GM19035 (cell line): ENCODE measurements around the gene TNKS1BP1.
"Not testable (repeated sequence)": the region's sequence is repeated elsewhere in the genome, so short reads cannot be mapped to it uniquely, and the experiment has no call there.

Experiments
- ATAC-seq: cut with Tn5 transposase; IDR thresholded peaks from one replicate; pipeline ENCODE4 v1.9.1; 2021; ENCODE audit not compliant: unreplicated experiment

Gene TNKS1BP1, protein sequence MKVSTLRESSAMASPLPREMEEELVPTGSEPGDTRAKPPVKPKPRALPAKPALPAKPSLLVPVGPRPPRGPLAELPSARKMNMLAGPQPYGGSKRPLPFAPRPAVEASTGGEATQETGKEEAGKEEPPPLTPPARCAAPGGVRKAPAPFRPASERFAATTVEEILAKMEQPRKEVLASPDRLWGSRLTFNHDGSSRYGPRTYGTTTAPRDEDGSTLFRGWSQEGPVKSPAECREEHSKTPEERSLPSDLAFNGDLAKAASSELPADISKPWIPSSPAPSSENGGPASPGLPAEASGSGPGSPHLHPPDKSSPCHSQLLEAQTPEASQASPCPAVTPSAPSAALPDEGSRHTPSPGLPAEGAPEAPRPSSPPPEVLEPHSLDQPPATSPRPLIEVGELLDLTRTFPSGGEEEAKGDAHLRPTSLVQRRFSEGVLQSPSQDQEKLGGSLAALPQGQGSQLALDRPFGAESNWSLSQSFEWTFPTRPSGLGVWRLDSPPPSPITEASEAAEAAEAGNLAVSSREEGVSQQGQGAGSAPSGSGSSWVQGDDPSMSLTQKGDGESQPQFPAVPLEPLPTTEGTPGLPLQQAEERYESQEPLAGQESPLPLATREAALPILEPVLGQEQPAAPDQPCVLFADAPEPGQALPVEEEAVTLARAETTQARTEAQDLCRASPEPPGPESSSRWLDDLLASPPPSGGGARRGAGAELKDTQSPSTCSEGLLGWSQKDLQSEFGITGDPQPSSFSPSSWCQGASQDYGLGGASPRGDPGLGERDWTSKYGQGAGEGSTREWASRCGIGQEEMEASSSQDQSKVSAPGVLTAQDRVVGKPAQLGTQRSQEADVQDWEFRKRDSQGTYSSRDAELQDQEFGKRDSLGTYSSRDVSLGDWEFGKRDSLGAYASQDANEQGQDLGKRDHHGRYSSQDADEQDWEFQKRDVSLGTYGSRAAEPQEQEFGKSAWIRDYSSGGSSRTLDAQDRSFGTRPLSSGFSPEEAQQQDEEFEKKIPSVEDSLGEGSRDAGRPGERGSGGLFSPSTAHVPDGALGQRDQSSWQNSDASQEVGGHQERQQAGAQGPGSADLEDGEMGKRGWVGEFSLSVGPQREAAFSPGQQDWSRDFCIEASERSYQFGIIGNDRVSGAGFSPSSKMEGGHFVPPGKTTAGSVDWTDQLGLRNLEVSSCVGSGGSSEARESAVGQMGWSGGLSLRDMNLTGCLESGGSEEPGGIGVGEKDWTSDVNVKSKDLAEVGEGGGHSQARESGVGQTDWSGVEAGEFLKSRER (N-terminal part only)

DNA sequence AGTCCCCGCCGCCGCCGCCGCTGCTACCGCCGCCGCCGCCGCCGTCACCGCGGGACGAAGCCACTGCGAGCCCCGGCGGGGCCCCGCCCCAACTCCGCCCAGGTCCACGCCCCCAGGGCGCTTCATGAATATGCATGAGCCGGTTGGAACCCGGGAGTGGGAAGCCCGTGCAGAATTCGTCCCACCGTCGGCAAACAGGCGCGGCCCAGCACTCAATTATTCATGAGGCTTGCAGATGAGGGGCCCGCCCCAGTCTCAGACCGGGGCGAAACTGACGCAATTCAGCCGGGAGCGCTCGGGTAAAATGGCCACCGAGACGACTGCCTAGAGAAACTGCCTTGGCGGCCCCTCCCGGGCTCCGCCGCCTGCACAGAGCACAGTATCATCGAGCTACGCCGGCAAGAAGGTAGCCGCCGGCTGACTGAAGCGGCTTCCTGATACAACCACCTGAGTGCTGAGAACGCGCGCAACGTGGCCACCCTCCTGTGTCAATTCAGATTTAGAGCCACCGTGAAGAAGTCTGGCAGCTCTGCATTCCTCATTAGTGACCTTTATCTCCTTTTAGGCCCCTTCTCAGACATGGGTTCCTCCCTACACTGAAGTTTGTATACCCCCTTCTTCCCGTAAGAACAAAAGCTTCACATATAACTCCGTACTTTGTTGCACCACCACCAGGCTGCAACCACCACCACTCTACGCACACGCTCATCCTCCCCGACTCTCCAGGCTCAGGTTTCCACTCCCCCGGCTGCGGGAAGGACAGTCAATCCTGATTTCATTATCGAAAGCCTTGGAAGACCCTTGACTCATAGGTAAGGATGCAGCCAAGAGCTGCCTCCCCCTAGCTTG, at the start of gene TNKS1BP1:
TNKS1BP1 (minus strand) TSS at position 67 of the 849 bp plus-strand sequence. CDS start 3,067 bp downstream, outside the sequence.
- peak; percentile 91 for ATAC-seq

DNA sequence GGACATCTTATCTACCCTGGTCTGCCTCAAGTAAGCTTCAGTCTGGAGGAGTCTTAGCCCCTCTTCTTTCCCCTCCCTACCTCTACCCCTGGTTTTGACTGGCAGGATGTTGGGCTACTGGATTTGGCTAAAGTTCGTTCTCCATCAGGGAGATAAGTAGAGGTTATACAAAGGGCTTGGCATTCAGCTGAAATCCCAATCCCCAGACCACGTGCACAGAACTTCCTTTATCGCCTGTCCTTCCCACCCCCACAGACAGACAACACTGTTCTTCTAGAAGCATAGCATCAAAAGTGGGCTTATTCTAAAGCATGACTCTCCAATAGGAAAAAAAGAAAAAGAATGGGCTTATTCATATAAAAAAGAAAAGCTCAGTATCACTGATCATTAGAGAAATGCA, 48.4 kb upstream of the TNKS1BP1 start:
- ATAC-seq = no peak

DNA sequence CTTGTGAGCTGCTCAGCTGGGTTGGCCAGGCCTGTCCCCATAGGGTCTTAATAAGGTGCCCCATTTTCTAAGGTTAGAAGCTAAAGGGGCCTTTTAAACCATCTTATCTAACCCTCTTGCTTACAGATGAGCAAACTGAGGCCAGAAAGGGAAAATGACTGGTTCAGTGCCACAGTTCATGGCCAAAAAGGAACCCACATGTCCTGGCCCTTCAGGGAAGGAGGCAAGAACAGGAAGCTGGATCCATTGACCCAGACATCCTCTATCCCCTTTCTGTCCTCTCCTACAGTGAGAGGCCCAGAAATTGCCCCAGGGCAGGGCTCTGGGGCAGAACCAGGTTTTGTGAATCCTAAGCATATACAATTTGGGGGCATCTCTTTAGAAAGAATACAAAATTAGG, 46.2 kb upstream of the TNKS1BP1 start:
- ATAC-seq = no peak

DNA sequence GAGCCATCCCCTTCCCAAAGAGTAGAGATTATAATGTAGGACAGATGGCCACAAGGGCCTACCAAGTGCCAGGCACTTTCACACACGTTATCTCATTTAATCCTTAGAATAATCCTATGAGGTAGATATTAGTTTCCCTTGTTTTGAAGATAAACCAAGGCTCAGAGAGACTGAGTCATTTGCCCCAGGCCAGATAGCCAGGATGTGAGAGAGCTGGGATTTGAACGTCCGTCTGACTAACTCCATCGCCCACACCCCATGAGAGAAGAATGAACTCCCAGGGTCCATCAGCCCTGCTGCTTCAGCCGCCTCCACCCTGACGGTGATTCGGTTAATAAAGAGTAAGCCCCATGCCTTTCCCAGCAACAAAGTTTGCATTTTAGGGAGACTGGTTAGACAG, 45.5 kb upstream of the TNKS1BP1 start:
- ATAC-seq = no peak

DNA sequence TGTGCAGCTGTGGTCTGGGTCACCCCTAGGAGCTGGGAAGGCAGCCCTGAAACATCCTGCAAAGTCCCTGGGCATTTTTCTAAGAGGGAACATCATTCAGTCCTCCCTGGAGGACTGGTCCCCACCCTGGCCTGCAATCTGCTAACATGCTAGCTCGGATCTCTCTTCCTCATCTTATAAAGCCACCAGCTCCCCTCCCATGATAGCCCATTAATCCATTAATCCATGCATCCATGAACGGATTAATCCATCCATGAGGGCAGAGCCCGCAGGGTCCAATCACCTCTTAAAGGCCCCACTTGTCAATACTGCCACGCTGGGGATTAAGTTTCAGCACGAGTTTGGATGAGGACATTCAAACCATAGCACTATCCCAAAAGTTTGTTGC, 44.1 kb upstream of the TNKS1BP1 start:
- ATAC-seq = no peak

DNA sequence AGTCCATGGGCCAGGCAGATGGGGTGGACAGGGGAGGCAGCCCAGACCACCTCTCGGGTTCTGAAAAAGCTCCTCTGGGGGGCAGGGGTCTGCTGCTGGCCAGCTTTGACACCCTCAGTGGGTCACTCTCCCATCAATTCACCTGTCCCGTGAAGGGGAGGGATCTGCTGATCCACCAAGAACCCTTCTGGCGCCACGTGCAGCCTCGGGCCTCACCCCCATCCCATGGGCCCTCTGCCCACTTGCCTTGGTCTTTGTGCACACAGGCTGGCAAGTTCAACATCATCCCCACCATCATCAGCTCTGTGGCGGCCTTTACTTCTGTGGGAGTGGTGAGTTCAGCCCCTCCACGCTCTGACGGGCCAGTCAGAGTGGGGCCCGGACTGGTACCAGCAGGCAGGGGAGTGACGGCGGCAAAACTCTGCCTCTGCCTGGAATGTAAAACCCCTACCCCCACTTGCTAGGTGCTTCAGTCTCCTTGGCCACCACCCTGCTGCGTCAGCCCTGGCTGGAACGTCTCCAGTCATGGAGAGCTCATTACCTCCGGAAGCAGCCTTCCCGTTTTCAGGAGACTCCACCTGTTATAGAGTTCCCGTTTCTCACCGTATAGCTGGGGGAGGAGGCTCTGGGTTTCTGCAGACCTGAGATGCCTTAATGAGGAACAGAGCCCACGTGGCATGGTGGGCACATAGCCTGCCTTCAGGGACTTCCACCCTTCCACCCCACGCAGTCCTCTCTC, 43.5 kb upstream of the TNKS1BP1 start:
- ATAC-seq = no peak

DNA sequence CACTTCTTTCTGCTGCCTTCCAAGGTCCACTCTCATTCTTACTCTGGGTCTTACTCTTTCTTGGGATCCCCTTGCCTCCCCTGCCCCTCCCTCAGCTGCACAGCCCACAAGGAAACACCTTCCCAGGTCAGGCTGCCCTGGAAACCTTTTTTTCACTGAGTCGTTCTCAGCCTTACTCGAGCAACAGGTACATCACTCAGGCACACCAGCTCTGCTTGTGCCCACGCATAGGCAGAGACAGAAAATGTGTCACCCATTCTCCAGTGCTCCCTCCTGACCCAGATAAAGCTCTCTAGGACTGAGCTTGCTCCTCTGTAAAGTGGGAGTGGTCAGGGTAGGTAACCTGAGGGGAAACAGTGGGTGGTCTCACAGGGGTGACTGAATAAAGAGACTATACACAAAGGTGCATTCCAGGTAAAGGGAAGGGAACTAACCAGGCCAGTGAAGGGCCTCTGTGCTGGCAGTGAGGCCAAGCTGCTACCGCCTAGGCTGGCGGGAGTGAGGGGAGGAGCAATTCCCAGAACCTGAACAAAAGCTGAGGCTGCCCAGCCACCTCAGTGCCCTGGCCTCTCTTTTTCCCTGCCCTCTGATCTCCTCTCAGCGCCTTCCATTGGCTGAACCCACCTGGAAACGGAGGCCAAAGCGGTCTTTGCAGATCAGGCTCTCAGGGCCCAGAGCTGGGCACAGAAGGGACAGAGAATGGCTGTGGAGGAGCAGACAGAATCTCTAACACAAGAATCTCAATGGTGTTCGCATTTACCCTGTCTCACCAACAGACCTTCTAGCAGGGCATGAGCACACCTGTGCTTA, 40.3 kb upstream of the TNKS1BP1 start:
- no peak for ATAC-seq

DNA sequence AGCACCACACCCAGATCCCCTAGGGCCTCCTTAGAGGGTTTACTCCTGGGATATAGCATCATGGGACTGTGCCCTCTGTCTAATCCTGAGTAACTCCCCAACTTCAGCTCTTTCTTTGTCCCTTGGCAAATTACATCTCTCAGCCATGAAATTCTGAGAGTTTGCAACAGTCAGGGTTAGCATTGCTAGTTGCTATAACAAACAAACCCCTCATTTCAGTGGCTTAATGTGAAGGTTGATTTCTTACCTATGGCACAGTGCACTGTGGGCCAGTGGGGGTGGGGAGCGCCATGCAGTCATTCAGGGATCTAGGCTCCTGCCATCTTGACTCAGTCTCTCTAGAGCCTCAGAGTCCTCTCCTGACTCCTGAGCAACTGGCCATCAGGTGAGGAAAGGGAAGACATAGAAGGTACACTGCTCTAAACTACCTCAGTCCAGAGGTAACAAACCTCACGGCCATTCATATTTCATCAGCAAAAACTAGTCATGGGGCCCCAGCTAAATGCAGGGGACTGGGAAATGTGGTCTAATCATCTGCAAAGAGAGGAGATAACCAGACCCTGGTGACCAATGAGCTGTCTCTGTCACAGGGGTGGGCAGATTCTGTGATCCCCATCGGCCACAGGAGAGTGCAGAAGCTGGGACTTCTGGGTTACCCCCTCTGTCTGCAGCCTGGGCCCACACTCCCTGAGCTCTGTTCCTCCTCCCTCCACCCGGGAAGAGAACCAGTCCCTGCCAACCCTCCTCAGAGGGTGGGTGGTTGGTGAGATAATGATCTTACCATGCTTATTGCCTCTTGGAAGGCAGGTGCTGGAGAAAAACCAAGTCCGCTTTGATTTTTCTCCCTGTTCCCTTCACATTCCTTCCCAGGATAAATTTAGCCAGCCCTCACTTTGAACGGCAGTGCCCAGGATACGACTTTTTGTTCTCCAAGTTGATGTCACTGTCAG, 38.7 kb upstream of the TNKS1BP1 start:
- ATAC-seq = no peak

DNA sequence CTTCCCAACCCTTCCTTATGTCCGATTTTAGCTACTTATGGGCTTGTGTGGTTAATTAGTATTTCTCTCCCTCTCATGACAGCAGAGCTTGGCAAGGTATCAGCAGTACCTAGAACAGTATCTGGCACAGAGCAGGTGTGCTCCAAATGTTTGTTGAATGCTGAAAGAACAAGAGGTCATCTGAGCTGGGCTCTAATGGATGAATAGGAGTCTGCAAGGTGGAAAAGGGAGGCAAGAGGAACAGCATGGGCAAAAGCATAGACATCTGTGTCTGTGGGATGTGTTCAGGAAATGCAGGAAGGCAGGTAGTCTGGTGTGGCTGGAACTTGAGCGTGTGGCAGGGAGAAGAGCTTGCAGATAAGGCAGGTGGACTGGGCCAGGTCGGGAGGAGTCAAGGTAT, 37.2 kb upstream of the TNKS1BP1 start:
- no peak for ATAC-seq

DNA sequence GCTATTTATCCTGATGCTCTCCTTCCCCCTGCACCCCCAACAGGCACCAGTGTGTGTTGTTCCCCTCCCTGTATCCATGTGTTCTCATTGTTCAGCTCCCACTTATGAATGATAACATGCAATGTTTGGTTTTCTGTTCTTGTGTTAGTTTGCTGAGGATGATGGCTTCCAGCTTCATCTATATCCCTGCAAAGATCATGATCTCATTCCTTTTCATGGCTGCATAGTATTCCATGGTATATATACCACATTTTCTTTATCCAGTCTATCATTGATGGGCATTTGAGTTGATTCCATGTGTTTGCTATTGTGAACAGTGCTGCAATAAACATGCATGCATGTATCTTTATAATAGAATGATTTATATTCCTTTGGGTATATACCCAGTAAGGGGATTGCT, 36.7 kb upstream of the TNKS1BP1 start:
- not testable (repeated sequence) for ATAC-seq

DNA sequence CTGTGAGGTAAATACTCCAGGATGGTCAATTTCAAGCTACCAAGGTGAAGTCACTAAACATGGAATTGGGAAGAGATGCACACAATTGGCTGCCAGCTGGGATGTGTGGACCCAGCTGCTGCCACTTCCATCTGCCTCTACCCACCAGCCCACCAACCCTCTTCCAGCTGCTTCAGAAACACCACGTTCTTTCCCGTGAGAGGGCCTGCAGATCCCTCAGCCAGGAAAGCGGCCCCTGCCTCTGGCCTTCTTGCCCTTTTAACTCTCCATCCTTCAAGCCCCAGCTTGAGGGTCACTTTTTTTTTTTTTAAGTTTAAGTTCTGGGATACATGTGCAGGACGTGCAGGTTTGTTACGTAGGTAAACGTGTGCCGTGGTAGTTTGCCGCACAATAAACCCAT, 36.2 kb upstream of the TNKS1BP1 start:
- ATAC-seq = no peak

DNA sequence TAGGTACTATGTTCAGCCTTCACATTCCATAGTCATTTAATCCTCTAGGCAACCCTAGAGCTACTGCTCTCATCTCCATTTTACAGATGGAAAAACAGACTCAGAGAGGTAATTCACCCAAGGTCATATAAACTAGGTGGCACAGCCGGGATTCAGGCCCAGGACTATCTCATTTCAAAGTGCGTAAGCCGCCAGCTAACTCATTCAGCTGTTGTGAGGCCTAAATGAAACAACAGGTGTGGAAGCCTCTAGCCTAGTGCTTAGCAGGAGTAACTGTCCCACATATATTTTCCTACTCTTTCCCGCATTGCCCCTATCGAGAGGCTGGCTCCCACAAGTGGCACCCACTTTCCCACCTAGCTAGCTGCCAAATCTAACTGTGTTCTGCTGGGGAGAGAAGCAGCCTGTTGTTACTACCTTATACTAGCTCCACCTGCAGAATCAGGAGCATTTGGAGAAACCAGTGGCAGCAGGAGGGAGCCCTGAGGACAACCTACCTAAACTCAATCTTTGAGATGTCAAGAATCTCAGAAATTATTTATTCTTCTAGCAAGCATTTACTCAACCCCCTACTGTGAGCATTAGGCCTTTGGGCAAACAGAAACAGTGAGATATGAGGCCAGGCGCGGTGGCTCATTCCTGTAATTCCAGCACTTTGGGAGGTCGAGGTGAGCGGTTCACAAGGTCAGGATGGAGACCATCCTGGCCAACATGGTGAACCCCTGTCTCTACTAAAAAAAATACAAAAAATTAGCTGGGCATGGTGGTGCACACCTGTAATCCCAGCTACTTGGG, 35.3 kb upstream of the TNKS1BP1 start:
- ATAC-seq = no peak

DNA sequence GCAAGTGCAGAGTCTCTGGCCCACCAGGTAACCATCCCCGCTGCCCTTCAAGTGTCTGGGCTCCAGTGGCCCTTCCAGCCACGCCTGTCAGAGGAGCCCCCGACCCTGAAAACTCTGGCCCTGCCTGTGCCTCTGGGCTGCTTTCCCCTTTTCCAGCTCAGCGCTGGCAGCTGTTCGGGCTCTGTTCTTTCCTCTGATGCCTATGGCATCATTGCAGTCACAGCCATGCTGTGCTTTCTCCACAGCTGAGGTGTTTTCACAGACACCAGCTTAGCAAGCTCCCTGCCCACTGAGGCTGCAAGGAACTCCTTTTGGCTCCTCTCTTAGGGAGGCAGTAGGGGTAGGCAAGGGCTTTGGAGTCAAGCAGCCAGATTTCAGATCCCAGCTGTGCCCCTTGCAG, 34.6 kb upstream of the TNKS1BP1 start:
- ATAC-seq = no peak

DNA sequence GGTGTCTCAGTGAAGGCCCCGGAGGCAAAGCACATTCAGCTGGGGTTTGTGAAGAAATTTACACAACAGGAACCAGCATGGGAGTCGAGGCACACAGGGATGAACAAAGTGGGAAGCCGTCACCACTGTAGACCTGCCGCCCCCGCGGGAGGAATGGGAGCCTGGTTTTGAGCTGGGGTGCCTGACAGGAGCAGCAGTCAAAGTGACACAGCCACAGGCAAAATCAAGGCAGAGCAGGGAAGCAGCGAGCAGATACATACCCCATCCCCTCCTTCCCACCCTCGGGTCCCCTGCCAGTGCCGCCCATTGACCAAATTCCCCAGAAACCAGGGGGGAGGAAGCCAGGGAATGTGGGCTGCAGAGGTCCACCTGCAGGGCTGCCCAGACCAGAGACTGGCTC, 34.2 kb upstream of the TNKS1BP1 start:
- ATAC-seq = no peak

DNA sequence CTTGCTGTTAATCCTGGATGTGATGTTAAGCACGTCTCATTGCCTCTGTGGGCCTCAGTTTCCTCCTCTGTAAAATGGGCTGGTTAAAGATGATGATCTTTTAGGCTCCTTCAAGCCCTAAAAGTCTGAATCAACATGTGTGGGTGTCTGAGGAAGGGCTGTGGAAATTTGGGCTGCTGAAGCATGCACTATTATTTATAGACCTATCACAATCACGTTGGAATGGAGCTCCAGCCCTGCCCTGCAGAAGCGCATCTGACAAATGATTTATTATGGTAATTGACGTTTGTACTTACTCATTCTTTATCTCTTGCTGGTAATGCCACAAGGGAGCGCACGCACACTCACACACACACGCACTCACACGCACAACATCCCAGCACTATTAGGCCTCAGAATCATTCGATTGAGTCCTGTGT, 33.8 kb upstream of the TNKS1BP1 start:
- no peak for ATAC-seq

DNA sequence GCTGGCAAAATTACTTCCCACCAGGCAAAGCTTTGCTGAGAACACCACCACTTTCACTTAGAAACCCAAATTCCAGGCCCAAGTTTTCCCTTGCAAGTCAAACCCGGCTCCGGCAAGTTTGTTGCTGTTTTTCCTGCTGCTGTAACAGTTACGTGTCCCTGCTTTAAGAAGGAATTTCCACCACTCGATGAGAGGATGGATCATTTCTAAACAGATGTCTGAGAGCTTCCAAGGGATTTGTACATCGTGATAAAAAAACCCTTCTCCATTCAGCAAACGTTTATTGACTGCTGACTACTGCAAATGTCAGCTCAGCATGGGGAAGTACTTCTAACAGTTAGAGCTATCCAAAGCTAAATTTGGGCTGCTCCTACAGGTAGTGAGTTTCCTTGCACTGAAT, 33.1 kb upstream of the TNKS1BP1 start:
- ATAC-seq = no peak

DNA sequence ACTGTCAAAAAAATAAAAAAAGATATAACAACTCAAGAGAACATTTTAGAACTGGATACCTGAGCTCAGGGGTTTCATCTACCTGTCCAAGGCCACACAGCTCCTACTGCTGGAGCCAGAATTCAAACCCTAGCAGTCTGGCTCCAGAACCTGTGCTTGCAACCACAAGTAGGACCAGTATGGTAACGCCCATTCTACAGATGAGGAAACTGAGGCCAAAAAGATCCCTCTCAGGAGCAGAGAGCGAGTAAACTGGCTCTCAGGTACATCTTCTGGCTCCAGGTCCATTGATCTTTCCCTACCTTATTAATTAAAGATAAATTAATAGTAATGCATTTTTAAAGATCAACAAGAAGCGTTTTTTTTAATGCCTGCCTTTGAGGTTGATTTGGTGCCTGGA, 32.6 kb upstream of the TNKS1BP1 start:
- no peak for ATAC-seq
